ENCODE measurements around the gene EDN1.

GRCh38 chr6:12289365-12289919 lies 719 bp upstream of the EDN1 start:
- no peak for TF ChIP-seq POLR2A (IDR thresholded peaks at IDR 0.05)
- TF ChIP-seq CTCF (IDR thresholded peaks at IDR 0.05), result peak; percentile 25 to 87 (median 74)
